ENCODE measurements around the gene PUDP. TPM values are rescaled to one million over a fixed set of nuclear protein-coding genes. Genes with fewer than 3 reads are reported as not detected.
A peak's percentile ranks its signal among the peaks of the same experiment; 100 is the strongest.

PUDP gene
- total RNA-seq, 2 donors from 2014 or later: 26.4 to 39.0 TPM

DNA sequence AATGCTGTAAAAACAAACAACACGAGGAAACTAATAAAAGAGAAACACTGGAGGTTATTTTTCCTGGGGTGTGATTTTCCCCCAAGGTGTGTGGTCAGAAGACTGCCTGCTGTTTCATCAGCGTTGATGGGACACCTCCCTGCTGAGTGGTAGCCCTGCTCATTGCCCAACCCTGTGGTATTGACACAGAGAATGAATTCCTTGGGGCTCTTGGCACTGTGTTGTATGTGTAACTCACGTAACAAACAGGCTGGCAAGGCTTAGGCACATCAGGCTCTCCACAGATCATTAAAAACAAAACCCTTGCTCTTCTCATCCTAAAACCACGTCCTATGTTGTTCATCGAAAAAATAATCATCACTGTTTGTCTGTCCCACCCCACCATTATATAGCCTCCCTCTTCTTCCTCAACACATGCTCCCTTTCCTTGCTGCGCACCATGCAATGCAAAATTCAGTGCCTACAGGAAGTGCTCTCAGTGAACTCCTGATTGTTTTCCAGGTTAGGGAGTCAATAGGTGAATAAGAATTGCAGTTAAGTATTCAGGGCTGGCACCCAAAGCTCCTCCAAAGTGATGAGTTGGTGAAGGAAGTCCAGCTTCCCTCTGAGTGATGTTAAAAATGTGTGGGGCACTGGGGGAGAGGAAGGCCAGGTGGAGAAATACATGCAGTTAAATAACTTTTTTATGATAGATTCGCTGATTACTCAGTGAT lies 11.4 kb upstream of the PUDP start:
- no peak for ATAC-seq
- Mint-ChIP-seq H3K36me3 (no peaks in the 10 kb centered on the region), H3K27ac (no peak overlapping the region), H3K27me3 (no peaks in the 10 kb centered on the region), H3K4me1 (ENCODE audit: low read depth in 2 of 2) (no peaks in the 10 kb centered on the region), H3K4me3 (no peak overlapping the region), H3K9me3 (no peaks in the 10 kb centered on the region)
- no peak for DNase-seq (ENCODE audit: low spot score)

- peaks cover 0 to 7% of the 10 kb centered on the region in 2 donors for H3K27me3 Mint-ChIP-seq
- no peaks in the 10 kb centered on the region for H3K9me3 Mint-ChIP-seq
- no peak overlapping the region for H3K4me3 Mint-ChIP-seq
- H3K4me1 Mint-ChIP-seq (ENCODE audit: low read depth in 2 of 2): peaks cover 0 to 2% of the 10 kb centered on the region in 2 donors
- H3K36me3 Mint-ChIP-seq: no peaks in the 10 kb centered on the region
- no peak overlapping the region for H3K27ac Mint-ChIP-seq
- DNase-seq (ENCODE audit: low spot score) (no peak), ATAC-seq (no peak)
Observed at GRCh38 chrX:7158468-7158990, 10.6 kb upstream of the PUDP start.

- no peak overlapping the region for H3K4me3 Mint-ChIP-seq
- no peak for DNase-seq (ENCODE audit: low spot score)
- no peaks in the 10 kb centered on the region for H3K36me3 Mint-ChIP-seq
- H3K27ac Mint-ChIP-seq: no peak overlapping the region
- ATAC-seq: no peak
- peaks cover 0 to 7% of the 10 kb centered on the region in 2 donors for H3K4me1 Mint-ChIP-seq (ENCODE audit: low read depth in 2 of 2)
- no peaks in the 10 kb centered on the region for H3K9me3 Mint-ChIP-seq
- H3K27me3 Mint-ChIP-seq: peaks cover 0 to 12% of the 10 kb centered on the region in 2 donors
Observed at GRCh38 chrX:7156879-7157278, 8.9 kb upstream of the PUDP start.

GRCh38 chrX:7155163-7155562 lies 7.2 kb upstream of the PUDP start:
- no peaks in the 10 kb centered on the region for H3K36me3 Mint-ChIP-seq
- DNase-seq (ENCODE audit: low spot score) (no peak), ATAC-seq (no peak)
- H3K27ac Mint-ChIP-seq: no peak overlapping the region
- no peaks in the 10 kb centered on the region for H3K9me3 Mint-ChIP-seq
- peaks cover 0 to 7% of the 10 kb centered on the region in 2 donors for H3K4me1 Mint-ChIP-seq (ENCODE audit: low read depth in 2 of 2)
- peaks cover 0 to 12% of the 10 kb centered on the region in 2 donors for H3K27me3 Mint-ChIP-seq
- no peak overlapping the region for H3K4me3 Mint-ChIP-seq

DNA sequence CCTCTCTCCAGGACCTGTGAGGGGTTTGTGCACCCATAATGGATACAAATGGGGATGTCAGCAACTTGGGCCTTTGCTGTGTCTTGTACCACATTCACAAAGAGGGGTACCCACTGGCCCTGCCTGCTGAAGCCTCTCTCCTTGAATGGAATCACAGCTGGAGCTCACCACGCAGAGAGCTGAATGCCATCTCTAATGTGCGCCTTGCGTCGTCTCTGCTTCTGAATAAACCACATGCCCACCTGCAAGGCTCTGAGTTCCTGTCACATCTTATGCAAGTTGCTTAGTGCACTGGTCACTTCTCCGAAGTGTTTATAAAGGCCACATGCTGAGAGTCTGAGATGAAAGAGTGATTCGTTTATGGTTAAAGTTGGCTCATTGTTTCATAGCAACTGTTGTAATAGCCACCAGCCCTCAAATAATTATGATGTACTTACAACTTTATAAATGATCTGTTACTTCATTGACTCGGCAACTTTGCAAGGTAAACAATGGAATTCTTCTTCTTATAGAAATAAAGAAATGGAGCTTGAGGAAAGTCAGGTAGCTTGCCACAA lies 6.2 kb upstream of the PUDP start:
- Mint-ChIP-seq H3K27me3 (peaks cover 0 to 12% of the 10 kb centered on the region in 2 donors), H3K9me3 (no peaks in the 10 kb centered on the region), H3K4me3 (no peak overlapping the region), H3K27ac (no peak overlapping the region), H3K36me3 (no peaks in the 10 kb centered on the region), H3K4me1 (ENCODE audit: low read depth in 2 of 2) (peaks cover 0 to 7% of the 10 kb centered on the region in 2 donors)
- no peak for DNase-seq (ENCODE audit: low spot score)
- no peak for ATAC-seq

- Mint-ChIP-seq H3K9me3 (no peaks in the 10 kb centered on the region), H3K27me3 (peaks cover 0 to 12% of the 10 kb centered on the region in 2 donors), H3K4me1 (ENCODE audit: low read depth in 2 of 2) (peaks cover 0 to 10% of the 10 kb centered on the region in 2 donors), H3K4me3 (no peak overlapping the region), H3K27ac (peak overlapping the region in 1 of 2 donors; percentile 45), H3K36me3 (no peaks in the 10 kb centered on the region)
- no peak for ATAC-seq
- no peak for DNase-seq (ENCODE audit: low spot score)
Observed at GRCh38 chrX:7153231-7153630, 5.3 kb upstream of the PUDP start.

DNA sequence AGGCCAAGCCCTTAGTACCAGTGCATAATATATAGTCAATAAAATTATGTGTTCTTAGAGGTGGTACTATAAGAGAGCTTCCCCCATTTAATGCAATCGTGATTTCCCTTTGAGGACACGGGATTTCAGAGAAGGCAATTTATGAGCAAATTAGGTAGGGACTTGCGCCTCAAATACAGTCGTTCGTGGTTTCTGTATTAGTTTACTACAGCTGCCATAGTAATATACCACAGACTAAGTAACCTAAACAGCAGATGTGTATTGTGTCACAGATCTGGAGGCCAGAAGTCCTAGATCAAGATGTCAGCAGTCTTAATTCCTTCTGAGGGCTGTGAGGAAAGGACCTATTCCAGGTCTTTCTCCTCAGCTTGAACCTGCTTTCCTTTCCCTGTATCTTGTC lies 1.5 kb upstream of the PUDP start:
- no peaks in the 10 kb centered on the region for H3K9me3 Mint-ChIP-seq
- peaks cover 0 to 12% of the 10 kb centered on the region in 2 donors for H3K27me3 Mint-ChIP-seq
- no peak overlapping the region for H3K4me3 Mint-ChIP-seq
- no peak overlapping the region for H3K27ac Mint-ChIP-seq
- DNase-seq (ENCODE audit: low spot score) (no peak), ATAC-seq (no peak)
- H3K36me3 Mint-ChIP-seq: no peaks in the 10 kb centered on the region
- H3K4me1 Mint-ChIP-seq (ENCODE audit: low read depth in 2 of 2): peaks cover 0 to 20% of the 10 kb centered on the region in 2 donors

DNA sequence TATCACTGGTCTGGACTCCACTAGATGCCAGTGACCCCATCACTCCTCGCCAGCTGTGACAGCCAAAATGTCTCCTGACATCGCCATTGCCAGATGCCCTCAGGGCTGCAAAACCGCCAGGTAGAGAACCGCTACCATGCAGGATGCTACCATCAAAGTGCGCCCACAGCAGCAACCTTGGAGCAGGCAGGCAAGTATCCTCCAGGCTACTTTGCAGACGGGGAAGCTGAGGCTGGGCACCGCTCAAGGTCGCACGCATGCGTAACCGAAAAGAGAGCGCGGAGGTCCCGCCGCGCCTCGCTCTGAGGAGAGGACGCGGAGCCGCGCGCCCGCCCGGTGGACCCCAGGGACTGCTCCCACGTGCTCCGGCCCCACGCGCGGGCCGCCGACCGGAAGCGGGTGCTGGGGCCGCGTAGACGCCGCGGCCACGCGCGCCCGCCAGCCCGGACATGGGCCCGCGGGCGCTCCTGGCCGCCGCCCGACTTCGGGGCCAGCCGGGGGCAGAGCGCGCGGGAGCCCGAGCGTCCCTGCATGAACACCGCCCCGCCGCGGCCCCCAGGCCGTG lies 458 bp downstream of the PUDP start, which contains the start of gene STS:
TSS of gene STS (plus strand) at position 300 of the 565 bp plus-strand sequence. CDS start 105,488 bp downstream, outside the sequence.
- peak; percentile 73 to 77 for ATAC-seq
- no peaks in the 10 kb centered on the region for H3K27me3 Mint-ChIP-seq
- H3K9me3 Mint-ChIP-seq: no peaks in the 10 kb centered on the region
- H3K4me1 Mint-ChIP-seq (ENCODE audit: low read depth in 2 of 2): peaks cover 0 to 18% of the 10 kb centered on the region in 2 donors
- peak within 1 kb of the TSS; percentile 68 to 89 for H3K27ac Mint-ChIP-seq
- DNase-seq (ENCODE audit: low spot score): peak; percentile 76
- H3K4me3 Mint-ChIP-seq: peak within 1 kb of the TSS; percentile 73
- H3K36me3 Mint-ChIP-seq: no peaks in the 10 kb centered on the region

DNA sequence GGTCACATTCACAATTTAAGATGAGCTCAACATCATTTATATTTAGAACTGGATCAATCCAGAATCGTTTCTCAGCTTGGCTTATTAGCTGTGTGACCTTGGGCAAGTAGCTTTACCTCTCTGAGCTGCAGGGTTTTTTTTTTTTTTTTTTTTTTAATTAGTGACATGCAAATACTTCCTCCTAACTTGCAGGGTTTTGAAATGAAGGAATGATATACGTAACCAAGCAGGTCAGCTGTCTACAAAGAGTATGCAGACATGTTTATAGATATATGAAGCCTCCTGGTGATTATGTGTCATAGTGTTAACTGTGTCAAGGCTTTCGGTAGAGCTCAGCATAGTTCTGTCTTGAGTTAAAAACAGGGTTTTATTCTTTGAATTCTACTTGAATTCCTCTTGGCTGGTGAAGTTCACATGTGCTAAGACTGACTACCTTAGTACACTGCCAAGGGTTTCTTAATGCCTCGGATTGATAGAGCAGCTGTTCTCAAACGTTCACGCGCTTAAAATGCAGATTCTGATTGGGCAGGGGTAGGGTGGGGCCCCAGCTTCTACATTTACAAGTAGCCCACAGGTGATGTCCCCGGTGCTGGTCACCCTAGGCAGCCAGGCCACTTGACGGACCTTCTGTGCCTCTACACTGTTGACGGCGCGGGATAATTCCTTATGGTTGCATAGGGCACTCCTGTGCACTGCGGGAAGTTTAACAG lies 1.1 kb downstream of the PUDP start:
- Mint-ChIP-seq H3K4me1 (ENCODE audit: low read depth in 2 of 2) (peaks cover 0 to 22% of the 10 kb centered on the region in 2 donors), H3K36me3 (no peaks in the 10 kb centered on the region), H3K27ac (peak overlapping the region in 1 of 2 donors; percentile 89), H3K9me3 (no peaks in the 10 kb centered on the region), H3K4me3 (peak overlapping the region; percentile 58), H3K27me3 (no peaks in the 10 kb centered on the region)
- ATAC-seq: no peak
- DNase-seq (ENCODE audit: low spot score): no peak

DNA sequence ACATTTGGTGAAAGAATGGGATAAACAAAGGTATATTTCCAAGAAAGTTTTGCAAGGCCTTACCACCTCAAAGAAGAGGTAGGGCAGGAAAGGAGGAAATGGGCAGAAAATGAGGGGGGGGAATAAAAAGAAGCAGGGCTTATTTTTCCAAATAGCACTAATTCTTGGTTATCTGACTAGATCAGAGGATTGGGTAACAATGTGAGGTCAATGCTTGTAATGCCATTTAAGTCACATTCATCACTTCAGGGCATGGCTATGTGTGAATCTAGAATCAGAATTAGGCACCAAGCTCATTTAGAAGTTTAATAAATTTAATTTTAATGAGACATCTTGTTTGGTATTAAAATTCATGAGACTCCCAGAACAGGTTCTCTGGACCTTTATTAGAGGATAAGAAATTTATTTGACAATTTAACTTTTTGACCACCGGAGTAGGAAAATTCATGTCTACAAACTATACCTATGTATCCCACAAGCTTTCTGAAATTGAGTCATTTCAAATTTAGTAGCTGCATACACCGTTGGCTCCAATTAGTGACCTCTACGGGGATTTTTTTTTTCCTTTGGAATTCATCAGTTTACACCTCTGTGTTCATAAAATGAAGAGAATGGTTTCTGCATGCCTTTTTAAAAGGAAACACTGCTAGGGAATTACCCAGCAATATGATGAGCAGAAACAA lies 1.8 kb downstream of the PUDP start:
- Mint-ChIP-seq H3K27me3 (no peaks in the 10 kb centered on the region), H3K27ac (peak overlapping the region in 1 of 2 donors; percentile 7), H3K4me1 (ENCODE audit: low read depth in 2 of 2) (peaks cover 0 to 22% of the 10 kb centered on the region in 2 donors), H3K36me3 (no peaks in the 10 kb centered on the region), H3K4me3 (peak overlapping the region; percentile 62), H3K9me3 (no peaks in the 10 kb centered on the region)
- ATAC-seq (no peak), DNase-seq (ENCODE audit: low spot score) (no peak)

DNA sequence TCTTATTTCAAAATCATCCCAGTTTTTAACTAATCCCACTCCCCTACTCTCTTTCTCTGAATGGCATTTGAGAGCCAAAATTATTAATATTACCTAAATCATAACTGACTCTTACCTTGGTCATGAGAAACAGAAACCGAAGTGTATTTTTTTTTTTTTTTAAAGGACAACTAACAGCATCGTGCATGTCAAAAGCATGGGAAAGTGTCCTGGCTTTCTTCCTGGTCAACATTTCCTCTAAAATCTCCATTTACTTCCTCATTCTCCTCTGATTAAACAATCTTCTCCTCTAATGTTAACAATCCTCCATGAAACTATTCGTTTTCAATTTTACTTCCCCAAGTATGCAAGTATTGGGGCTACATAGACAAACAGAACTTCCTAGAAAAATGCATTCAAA lies 2.5 kb downstream of the PUDP start:
- Mint-ChIP-seq H3K36me3 (no peaks in the 10 kb centered on the region), H3K4me3 (peak overlapping the region; percentile 62), H3K4me1 (ENCODE audit: low read depth in 2 of 2) (peaks cover 0 to 22% of the 10 kb centered on the region in 2 donors), H3K9me3 (no peaks in the 10 kb centered on the region), H3K27ac (peak overlapping the region in 1 of 2 donors; percentile 7), H3K27me3 (no peaks in the 10 kb centered on the region)
- DNase-seq (ENCODE audit: low spot score): no peak
- ATAC-seq: no peak

GRCh38 chrX:7143941-7144525 lies 3.9 kb downstream of the PUDP start:
- DNase-seq (ENCODE audit: low spot score) (no peak), ATAC-seq (no peak)
- Mint-ChIP-seq H3K4me3 (no peak overlapping the region), H3K27ac (no peak overlapping the region), H3K27me3 (no peaks in the 10 kb centered on the region), H3K4me1 (ENCODE audit: low read depth in 2 of 2) (peaks cover under 1 to 21% of the 10 kb centered on the region in 2 donors), H3K9me3 (no peaks in the 10 kb centered on the region), H3K36me3 (no peaks in the 10 kb centered on the region)

DNA sequence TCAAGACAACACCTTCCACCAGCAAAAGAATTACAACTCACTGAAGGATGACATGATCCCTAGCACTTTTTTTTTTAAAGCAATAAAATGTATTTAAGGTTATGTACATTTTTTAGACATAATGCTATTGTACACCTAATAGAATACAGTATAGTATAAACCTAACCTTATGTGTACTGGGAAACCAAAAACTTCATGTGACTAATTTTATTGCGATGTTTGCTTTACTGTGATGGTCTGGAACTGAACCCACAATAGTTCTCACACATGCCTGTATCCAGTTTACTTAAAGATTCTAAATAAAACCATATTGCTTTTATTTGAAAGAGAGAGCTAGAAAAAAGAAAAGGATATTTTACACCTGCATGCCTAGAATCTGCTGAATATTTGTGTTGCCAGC lies 4.9 kb downstream of the PUDP start:
- Mint-ChIP-seq H3K36me3 (no peaks in the 10 kb centered on the region), H3K27ac (no peak overlapping the region)
- no peak for ATAC-seq

More for the DNA sequence above, 4.9 kb downstream of the PUDP start:
- DNase-seq (ENCODE audit: low spot score): no peak
- H3K4me1 Mint-ChIP-seq (ENCODE audit: low read depth in 2 of 2): peaks cover 5 to 23% of the 10 kb centered on the region in 2 donors
- no peaks in the 10 kb centered on the region for H3K27me3 Mint-ChIP-seq
- H3K9me3 Mint-ChIP-seq: no peaks in the 10 kb centered on the region
- no peak overlapping the region for H3K4me3 Mint-ChIP-seq
